Ovary (tissue), 9 donors: ENCODE data around the gene ETF1. TPM values are rescaled to one million over a fixed set of nuclear protein-coding genes. Genes with fewer than 3 reads are reported as not detected.

Experiments
- DNase-seq, 5 donors: peaks; one replicate each; pipeline ENCODE4 v3.0.0-alpha.2; 2019 to 2020
- H3K27ac ChIP-seq, 2 donors: fragments of 200-600 bp; one replicate each; pipeline versions ENCODE4 v1.5.1 to v1.8.0; 2019 to 2022
- H3K27me3 ChIP-seq: fragments of 200-600 bp; one replicate; pipeline ENCODE4 v1.8.0; 2022
- H3K36me3 ChIP-seq: fragments of 200-600 bp; sonication (generic); one replicate; pipeline ENCODE4 v1.5.1; 2019
- H3K4me1 ChIP-seq: one replicate; pipeline ENCODE4 v1.8.1; 2013; ENCODE audit warnings: mild to moderate bottlenecking, moderate library complexity; ENCODE audit not compliant: insufficient read depth
- H3K4me3 ChIP-seq: fragments of 200-600 bp; sonication (generic); one replicate; pipeline ENCODE4 v1.5.1; 2017
- H3K9me3 ChIP-seq, 2 donors: fragments of 200-600 bp in 1 of 2; sonication (generic) in 1 of 2; one replicate each; pipeline versions ENCODE4 v1.5.1 to v1.8.1; 2013 to 2019; ENCODE audit warnings: mild to moderate bottlenecking in 1 of 2, moderate library complexity in 1 of 2
- EP300 ChIP-seq: sonication (generic); formaldehyde crosslinking; IDR thresholded peaks from one replicate; pipeline ENCODE4 v1.6.1; 2017; ENCODE audit warnings: antibody characterized with exemption
- POLR2A ChIP-seq: fragments of 450-650 bp; IDR thresholded peaks from one replicate; pipeline ENCODE4 v1.6.1; 2017; ENCODE audit warnings: antibody characterized with exemption, mild to moderate bottlenecking, moderate library complexity
- WGBS, 3 donors: extraction: QIAGEN DNeasy Blood & Tissue Kit in 1 of 3; methylation state at CpG; one replicate each; pipeline versions ENCODE4 v1.1.5 to v1.1.7; 2013 to 2017; 5-methylcytosine and 5-hydroxymethylcytosine counted together
- intact Hi-C, 4 donors: fragments of 100-400 bp; cut with DNase I; formaldehyde crosslinking; loops; one replicate each; pipeline versions ENCODE4 v1.11.0 to v1.15.1; 2022 to 2023
- polyA plus RNA-seq, 2 donors: library from polyadenylated mRNA; stranded (reverse); fragments of 200-250 nt in 1 of 2; fragments of 350-450 nt in 1 of 2; fragmentation: Illumina TruSeq in 1 of 2; extraction: RNeasy Lipid Tissue Mini Kit (QIAGEN cat#74804) in 1 of 2; gene quantifications; one replicate each; pipeline ENCODE4 v1.2.3, GENCODE V29; 2013 to 2014
- total RNA-seq, 7 donors: library from RNA; depleted of rRNA in 2 of 7; stranded (reverse); fragments of >200 nt in 2 of 7; fragmentation: NEBNext Ultra II Directional in 3 of 7; extraction: Animal tissue kit (Norgen Biotek cat#: 25700) in 3 of 7; gene quantifications; one replicate each; pipeline versions ENCODE4 v1.1.0 to v1.2.4, GENCODE V29; 2016 to 2023
- TF ChIP-seq, protein P1 (sequence below), 3 donors: fragments of 450-650 bp in 2 of 3; fragments of 200-600 bp in 1 of 3; IDR thresholded peaks; one replicate each; pipeline versions ENCODE4 v1.5.1 to v1.8.0; 2016 to 2022; ENCODE audit warnings: antibody characterized with exemption in 3 of 3, mild to moderate bottlenecking in 1 of 3
- donor health status: DM: no; HTN: no; CAD: no; lungs with moderate emphysema.
- donor health status: DM: no; HTN: no; CAD: no.
- donor health status: Bipolar disorder and iron deficiency.
- donor health status: DM: yes; HTN: yes; CAD: no.
- donor health status: DM: no; HTN: no; CAD: no.
- donor health status: DM: yes; HTN: yes; CAD: no.

ETF1 gene
- total and polyA plus RNA-seq, 9 donors, result 29.3 to 106 (median 68.3) TPM

- H3K9me3 ChIP-seq, result no peaks in the 10 kb centered on the region
- no peaks in the 10 kb centered on the region for H3K36me3 ChIP-seq
- 76 to 82% (median 77%) methylated on average over 4 of the region's 4 CpGs for WGBS, 3 donors
- intact Hi-C loops, result loop anchor here in 2 of 4 donors (5.0 to 10.0 kb wide), 2 partner anchors 42 to 805 kb away; no protein-coding TSS in a partner anchor
- peaks cover 3% of the 10 kb centered on the region for H3K4me1 ChIP-seq
- H3K4me3 ChIP-seq, result no peak overlapping the region
- TF ChIP-seq EP300, result no peak
- TF ChIP-seq, protein P1, sequence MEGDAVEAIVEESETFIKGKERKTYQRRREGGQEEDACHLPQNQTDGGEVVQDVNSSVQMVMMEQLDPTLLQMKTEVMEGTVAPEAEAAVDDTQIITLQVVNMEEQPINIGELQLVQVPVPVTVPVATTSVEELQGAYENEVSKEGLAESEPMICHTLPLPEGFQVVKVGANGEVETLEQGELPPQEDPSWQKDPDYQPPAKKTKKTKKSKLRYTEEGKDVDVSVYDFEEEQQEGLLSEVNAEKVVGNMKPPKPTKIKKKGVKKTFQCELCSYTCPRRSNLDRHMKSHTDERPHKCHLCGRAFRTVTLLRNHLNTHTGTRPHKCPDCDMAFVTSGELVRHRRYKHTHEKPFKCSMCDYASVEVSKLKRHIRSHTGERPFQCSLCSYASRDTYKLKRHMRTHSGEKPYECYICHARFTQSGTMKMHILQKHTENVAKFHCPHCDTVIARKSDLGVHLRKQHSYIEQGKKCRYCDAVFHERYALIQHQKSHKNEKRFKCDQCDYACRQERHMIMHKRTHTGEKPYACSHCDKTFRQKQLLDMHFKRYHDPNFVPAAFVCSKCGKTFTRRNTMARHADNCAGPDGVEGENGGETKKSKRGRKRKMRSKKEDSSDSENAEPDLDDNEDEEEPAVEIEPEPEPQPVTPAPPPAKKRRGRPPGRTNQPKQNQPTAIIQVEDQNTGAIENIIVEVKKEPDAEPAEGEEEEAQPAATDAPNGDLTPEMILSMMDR (IDR thresholded peaks at IDR 0.05), result no peak
- TF ChIP-seq POLR2A, result no peak
- no peaks in the 10 kb centered on the region for H3K27me3 ChIP-seq
- H3K27ac ChIP-seq, result no peak overlapping the region
- DNase-seq, result peak in 1 of 5 donors; percentile 31
Observed at GRCh38 chr5:138460032-138460693, 82.9 kb downstream of the ETF1 start.

- peaks cover 3% of the 10 kb centered on the region for H3K4me1 ChIP-seq
- no peak overlapping the region for H3K4me3 ChIP-seq
- 87 to 91% (median 89%) methylated on average over 11 of the region's 11 CpGs for WGBS, 3 donors
- DNase-seq, result peak in 1 of 5 donors; percentile 37
- no peak overlapping the region for H3K27ac ChIP-seq
- no peak for TF ChIP-seq POLR2A
- TF ChIP-seq, protein P1 (IDR thresholded peaks at IDR 0.05), result no peak
- TF ChIP-seq EP300, result no peak
- intact Hi-C loops, result no loop called here
- no peaks in the 10 kb centered on the region for H3K9me3 ChIP-seq
- no peaks in the 10 kb centered on the region for H3K36me3 ChIP-seq
- no peaks in the 10 kb centered on the region for H3K27me3 ChIP-seq
Observed at GRCh38 chr5:138459311-138459933, 83.6 kb downstream of the ETF1 start.

DNA sequence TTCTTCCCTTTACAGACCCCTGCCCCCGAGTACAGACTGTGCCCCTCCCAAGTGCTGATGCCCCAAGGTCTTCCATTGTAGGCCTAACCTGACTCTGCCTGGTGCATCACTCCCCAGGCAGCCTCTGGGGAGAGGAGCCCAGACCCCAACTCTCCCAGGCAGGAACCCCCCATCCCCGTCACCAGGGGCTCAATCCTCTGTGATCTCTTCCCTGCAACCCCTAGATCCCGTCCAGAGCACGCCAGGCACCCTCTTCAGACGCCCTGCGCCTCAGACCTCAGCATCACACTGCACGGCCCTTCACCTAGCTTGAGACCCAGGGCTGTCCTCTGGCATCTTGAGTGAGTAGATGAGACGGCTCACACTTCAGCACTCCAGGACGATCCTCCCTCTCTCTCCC, 84.2 kb downstream of the ETF1 start:
- peak overlapping the region in 1 of 2 donors; percentile 12 for H3K27ac ChIP-seq
- WGBS, 3 donors, result 72 to 77% (median 73%) methylated on average over 9 of the region's 9 CpGs
- intact Hi-C loops, result no loop called here
- no peaks in the 10 kb centered on the region for H3K36me3 ChIP-seq
- no peaks in the 10 kb centered on the region for H3K27me3 ChIP-seq
- H3K4me3 ChIP-seq, result no peak overlapping the region
- DNase-seq, result peak in 1 of 5 donors; percentile 32
- no peaks in the 10 kb centered on the region for H3K9me3 ChIP-seq
- TF ChIP-seq EP300, result no peak
- no peak for TF ChIP-seq POLR2A
- TF ChIP-seq, protein P1 (IDR thresholded peaks at IDR 0.05), result no peak
- peaks cover 3% of the 10 kb centered on the region for H3K4me1 ChIP-seq

DNA sequence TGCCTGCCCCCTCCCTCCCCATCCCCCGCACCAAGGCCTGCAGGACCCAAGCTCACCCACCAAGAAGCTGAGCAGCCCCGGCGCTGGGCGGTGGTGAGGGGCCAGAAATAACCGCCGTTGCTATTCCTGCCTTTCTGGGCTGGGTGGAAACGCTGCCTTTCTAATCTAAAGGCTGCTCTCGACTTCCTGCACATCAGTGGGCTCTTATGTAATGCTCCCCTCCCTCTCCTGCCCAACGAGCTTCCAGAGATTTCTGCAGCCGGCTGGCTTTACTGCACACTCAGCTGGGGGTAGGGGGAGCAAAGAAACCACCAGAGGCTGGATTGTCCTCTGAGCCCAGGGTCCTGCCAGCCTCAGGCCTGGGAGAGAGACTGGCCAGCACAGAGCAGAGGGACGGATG, 84.7 kb downstream of the ETF1 start:
- Histone ChIP-seq H3K9me3 (no peaks in the 10 kb centered on the region), H3K4me3 (no peak overlapping the region), H3K36me3 (no peaks in the 10 kb centered on the region), H3K4me1 (peaks cover 3% of the 10 kb centered on the region), H3K27me3 (no peaks in the 10 kb centered on the region), H3K27ac (peak overlapping the region in 1 of 2 donors; percentile 12)
- 14 to 18% (median 17%) methylated on average over 11 of the region's 11 CpGs for WGBS, 3 donors
- intact Hi-C loops, result no loop called here
- DNase-seq, result peak in 2 of 5 donors; percentile 39 to 41
- TF ChIP-seq EP300 (no peak), POLR2A (no peak)
- TF ChIP-seq, protein P1 (IDR thresholded peaks at IDR 0.05), result no peak
